ENCODE data around the gene LUZP4.
A peak's percentile ranks its signal among the peaks of the same experiment; 100 is the strongest.
"Not testable (repeated sequence)": the region's sequence is repeated elsewhere in the genome, so short reads cannot be mapped to it uniquely, and the experiment has no call there.

Gene LUZP4, protein sequence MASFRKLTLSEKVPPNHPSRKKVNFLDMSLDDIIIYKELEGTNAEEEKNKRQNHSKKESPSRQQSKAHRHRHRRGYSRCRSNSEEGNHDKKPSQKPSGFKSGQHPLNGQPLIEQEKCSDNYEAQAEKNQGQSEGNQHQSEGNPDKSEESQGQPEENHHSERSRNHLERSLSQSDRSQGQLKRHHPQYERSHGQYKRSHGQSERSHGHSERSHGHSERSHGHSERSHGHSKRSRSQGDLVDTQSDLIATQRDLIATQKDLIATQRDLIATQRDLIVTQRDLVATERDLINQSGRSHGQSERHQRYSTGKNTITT

GRCh38 chrX:115289465-115289864, at the start of gene LUZP4:
TSS of gene LUZP4 (plus strand) at chrX:115289715. CDS start at chrX:115289760, 45 bp downstream.
- DNase-seq: no peak

GRCh38 chrX:115251458-115252233, 37.9 kb upstream of the LUZP4 start:
- no peak for DNase-seq

GRCh38 chrX:115255003-115255402, 34.5 kb upstream of the LUZP4 start:
- DNase-seq: no peak

DNA sequence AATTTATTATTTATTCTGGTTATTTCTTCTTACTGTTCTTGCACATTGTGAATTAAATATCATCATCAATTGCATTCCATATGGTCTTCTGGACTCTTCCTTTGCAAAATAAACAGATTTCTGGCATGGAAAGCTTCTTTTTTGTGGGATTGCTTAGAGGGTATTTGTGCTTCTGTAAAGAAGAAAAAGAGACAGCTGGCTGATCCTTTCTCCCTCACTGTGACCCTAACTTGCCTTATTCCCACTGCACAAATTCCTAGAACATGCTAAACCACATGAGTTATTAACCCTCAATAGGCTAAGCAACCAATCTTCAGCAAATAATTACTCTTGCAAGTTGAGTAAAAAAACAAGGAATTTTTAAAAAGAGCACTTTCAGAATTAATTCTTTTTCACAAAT, 31.8 kb upstream of the LUZP4 start:
- DNase-seq: peak in 1 of 2 experiments; percentile 0

DNA sequence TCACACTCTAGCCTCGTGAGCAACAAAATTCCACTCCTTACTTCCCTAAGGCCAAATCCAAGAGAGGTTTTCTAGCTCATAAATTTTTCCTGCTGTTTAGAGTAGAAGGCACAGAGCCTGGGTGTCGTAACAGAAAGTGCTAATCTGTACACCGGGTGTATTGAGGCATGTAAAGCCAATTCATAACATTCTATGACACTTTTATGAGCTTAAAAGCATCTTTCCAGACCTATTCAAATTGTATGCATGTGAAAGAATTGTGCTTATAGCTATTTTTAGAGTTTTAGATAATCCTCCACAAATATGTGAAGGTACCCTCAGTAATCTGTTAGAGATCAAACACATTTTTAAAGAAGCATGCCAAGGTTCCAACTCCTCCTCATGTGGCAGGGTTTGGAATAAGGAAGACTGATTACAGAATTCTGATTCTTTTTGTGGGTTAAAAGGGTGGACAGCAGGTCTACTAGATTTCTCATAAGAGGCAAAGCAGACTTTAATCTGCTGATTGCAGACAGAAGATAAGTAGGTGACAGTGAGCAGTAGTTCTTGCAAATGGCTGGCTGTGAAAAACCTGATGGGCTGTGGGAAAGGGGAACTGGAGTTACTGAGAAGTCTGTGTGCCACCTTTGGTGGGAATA, 30.2 kb upstream of the LUZP4 start:
- DNase-seq: no peak

GRCh38 chrX:115260330-115260729, 29.2 kb upstream of the LUZP4 start:
- no peak for DNase-seq

DNA sequence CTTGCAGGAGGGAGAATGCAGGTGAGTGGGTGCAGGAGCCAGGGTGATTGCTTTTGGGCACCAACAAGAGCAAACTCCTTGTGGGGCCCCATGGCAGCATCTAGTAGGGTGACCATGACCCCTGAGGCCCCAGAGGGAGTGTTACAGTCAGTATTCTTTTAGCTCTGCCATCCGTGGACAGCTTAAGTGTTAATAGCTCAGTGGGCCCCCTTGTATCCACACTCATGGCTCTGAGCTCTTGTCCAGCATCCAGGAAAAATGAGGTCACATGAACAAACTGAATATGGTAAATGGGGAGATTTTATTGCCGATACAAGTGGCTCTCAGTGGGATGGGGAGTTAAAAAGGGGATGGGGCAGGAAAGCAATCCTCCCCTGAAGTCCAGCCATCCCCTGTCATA, 28.4 kb upstream of the LUZP4 start:
- no peak for DNase-seq

- DNase-seq: no peak
Measured at GRCh38 chrX:115264009-115264408, 25.5 kb upstream of the LUZP4 start.

DNA sequence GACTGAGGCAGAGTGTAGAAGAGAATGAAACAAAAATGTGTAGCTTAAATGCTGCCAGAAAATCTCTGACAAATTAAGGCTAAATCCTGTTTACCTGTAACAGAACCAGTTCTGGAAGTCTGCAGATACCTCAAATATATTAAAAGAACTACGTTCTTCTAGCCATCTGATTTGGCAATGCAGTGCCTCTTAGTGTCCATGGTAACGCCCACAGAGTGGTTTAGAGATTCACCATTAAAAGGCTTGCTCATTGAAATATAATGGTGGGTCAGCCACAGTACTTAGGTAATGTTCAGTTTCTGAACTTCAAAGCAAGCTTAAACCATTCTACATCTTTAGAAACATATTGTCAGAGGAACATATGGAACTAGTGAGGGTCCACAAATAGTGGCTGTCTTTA, 23.2 kb upstream of the LUZP4 start:
- no peak for DNase-seq

GRCh38 chrX:115268421-115268820, 21.1 kb upstream of the LUZP4 start:
- peak in 1 of 2 experiments; percentile 0 for DNase-seq

DNA sequence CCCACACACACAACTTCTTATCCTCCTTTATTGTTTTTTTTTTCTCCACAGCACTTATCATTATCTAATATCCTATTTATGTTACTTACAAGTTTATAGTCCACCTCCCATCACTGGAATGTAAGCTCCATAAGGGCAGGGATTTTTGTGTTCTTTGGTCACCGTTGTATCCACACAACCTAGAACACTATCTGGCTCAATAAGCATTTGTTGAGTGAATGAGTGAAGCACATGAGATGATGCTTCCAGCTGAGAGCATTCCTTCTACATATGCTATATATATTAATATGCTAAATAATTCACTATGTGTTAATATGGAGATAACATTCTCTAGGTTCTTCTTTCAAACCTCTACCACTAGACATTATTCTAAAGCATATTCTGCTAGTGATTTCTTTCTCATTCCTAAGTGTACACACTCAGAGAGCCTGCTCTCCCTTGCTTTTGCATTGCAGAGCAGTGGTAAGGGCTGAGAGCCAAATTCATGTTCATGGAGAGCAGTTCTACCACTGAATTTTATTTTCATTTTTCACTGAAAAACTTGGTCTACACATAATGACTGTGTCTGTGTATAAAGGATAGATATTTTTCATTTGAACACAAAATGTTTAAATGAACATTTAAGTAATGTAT, 20.3 kb upstream of the LUZP4 start:
- DNase-seq: no peak

DNA sequence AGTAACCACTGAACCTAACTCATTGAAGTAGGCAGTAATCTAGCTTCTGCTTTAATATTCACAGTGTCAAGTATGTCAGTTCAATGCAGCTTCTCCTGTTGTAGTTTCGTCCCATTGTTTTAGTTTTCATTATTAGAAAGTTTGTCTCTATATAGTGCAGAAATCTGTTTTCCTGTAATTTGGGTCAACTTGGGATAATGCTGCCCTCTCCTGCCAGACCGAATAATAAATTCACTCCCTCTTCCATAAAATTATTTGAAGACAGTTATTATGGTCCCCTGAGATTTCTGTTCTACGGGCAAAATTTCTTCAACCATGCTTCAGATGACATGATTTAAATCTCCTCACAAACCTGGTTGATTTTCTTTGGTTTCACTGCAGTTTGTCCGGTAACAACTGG, 4.6 kb upstream of the LUZP4 start:
- no peak for DNase-seq

DNA sequence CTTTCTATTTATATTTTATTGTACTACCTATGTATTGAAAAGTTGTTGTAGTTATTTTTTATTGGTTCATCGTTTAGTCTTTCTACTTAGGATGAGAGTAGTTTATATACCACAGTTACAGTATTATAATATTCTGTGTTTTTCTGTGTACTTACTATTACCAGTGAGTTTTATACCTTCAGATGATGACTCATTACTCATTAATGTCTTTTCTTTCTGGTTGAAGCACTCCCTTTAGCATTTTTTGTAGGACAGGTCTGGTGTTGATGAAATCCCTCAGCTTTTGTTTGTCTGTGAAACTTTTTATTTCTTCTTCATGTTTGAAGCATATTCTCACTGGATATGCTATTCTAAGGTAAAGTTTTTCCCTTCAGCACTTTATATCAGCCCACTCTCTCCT, 7.7 kb downstream of the LUZP4 start:
- DNase-seq: no peak

GRCh38 chrX:115311139-115311538, 21.6 kb downstream of the LUZP4 start:
- DNase-seq: no peak

DNA sequence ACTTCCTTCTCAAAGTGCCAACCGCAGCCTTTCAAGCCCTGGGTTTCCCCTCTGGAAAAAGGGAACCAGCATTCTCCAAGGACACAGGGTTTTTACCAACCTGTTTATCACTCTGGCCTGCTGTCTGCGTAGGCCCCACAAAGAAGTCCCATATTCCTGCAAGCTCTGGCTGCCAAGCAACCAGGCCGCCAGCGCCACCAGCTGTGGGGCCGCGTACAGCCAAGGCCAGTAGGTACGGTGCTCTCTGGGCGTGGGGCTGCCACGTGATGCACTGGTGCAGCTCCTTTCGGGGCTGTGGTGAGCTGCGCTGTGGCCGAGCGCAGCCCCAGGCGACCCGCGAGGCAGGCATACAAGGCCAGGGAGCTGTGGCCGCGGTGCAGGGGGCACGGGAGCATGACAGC, 22.1 kb downstream of the LUZP4 start:
- no peak for DNase-seq

GRCh38 chrX:115318139-115318538, 28.6 kb downstream of the LUZP4 start:
- no peak for DNase-seq

DNA sequence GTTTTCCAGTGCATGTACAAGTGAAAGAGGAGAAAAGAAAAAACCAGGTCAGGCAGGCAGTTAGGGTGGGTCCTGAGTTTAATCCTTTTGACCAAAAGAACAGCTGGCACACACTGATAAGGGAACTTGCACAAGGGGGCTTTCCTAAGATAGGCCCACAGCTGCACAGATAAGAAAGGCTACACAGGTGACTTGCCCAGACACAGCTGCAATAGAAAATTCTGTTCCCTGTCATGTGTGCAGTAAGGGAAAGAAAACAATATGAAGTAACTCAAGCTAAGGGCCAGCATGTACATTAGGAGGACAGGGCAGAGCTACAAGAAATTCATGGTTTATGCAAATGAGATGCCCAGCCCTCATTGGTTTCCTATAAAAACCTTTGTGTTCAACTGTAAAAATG, 32.9 kb downstream of the LUZP4 start:
- no peak for DNase-seq

DNA sequence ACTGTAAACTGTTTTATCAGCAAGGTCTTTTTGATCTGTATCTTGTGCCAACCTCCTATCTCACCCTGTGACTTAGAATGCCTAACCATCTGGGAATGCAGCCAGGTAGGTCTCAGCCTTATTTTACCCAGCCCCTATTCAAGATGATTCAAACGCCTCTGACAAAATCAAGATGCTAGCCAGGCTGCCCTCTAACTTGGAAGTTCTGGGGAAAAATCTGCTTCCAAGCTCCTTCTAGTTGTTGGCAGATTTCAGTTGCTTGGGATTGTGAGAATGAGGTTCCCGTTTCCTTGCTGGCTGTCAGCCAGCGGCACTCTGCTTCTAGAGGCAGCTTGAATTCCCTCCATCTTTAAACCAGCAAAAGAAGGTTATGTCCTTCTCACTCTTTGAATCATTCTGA, 34.7 kb downstream of the LUZP4 start:
- no peak for DNase-seq

DNA sequence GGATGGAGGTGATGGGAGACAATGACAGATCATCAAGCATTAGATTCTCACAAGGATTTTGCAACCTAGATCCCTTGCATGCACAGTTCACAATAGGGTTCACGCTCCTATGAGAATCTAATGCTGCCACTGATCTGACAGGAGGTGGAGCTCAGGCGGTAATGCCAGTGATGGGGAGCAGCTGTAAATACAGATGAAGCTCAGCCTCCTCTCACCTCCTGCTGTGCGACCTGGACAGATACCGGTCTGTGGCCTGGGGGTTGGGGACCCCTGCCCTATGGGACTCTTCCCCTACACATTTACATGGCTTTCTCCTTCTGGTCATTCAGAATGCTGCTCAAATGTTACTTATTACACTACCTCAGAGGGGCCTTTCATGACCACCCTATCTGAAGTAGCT, 39.8 kb downstream of the LUZP4 start:
- DNase-seq: not testable (repeated sequence)

- peak in 1 of 2 experiments; percentile 51 for DNase-seq
Measured at GRCh38 chrX:115330498-115331168, 41.1 kb downstream of the LUZP4 start.

GRCh38 chrX:115332832-115333231, 43.3 kb downstream of the LUZP4 start:
- no peak for DNase-seq

- no peak for DNase-seq
Measured at GRCh38 chrX:115333446-115333845, 43.9 kb downstream of the LUZP4 start.

All from NCI-H446 (cell line).